GM12801 (cell line): ENCODE results near the gene TNFRSF9.

Experiments
- TF ChIP-seq, protein P1 (sequence below): IDR thresholded peaks from one replicate; pipeline ENCODE4 v1.5.1; 2011; ENCODE audit warnings: control low read depth; ENCODE audit not compliant: insufficient read length; ENCODE audit errors: extremely low read depth

The TNFRSF9 gene

DNA sequence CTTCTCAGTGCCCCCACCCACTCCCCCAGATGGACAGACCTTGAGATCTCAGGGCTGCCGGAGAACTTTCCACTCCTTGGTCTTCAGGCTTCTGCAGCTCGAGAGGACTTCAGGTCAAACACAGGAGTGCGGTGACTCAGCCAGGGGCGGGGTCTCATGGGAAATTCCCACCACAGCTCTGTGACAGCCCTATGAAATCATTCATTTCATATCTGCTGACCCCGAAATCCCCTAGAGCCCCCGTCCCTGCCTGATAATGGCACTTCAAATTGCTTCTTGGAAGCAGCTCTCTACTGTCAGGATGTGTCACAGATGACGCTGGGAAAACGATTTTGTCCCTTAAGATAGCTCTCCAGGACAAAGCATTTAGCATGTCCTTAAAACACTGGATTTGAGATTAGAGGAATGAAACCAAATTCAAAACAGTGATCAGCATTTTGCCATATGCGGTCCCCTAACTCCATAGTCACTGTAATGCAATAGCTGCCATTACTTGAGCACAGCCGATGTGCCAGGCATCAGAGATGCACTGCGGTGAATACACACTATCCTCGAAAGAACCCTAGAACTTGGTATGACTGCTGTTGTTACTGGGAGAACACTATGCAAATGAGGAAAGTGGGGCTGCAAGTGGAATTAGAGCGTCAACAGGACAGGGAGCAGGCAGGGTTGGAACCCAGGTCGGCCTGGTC lies at the start of gene TNFRSF9:
TSS of gene TNFRSF9 (minus strand) at position 95 of the 692 bp plus-strand sequence. CDS start 845 bp downstream, outside the sequence.
- TF ChIP-seq, protein P1, sequence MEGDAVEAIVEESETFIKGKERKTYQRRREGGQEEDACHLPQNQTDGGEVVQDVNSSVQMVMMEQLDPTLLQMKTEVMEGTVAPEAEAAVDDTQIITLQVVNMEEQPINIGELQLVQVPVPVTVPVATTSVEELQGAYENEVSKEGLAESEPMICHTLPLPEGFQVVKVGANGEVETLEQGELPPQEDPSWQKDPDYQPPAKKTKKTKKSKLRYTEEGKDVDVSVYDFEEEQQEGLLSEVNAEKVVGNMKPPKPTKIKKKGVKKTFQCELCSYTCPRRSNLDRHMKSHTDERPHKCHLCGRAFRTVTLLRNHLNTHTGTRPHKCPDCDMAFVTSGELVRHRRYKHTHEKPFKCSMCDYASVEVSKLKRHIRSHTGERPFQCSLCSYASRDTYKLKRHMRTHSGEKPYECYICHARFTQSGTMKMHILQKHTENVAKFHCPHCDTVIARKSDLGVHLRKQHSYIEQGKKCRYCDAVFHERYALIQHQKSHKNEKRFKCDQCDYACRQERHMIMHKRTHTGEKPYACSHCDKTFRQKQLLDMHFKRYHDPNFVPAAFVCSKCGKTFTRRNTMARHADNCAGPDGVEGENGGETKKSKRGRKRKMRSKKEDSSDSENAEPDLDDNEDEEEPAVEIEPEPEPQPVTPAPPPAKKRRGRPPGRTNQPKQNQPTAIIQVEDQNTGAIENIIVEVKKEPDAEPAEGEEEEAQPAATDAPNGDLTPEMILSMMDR = no peak

DNA sequence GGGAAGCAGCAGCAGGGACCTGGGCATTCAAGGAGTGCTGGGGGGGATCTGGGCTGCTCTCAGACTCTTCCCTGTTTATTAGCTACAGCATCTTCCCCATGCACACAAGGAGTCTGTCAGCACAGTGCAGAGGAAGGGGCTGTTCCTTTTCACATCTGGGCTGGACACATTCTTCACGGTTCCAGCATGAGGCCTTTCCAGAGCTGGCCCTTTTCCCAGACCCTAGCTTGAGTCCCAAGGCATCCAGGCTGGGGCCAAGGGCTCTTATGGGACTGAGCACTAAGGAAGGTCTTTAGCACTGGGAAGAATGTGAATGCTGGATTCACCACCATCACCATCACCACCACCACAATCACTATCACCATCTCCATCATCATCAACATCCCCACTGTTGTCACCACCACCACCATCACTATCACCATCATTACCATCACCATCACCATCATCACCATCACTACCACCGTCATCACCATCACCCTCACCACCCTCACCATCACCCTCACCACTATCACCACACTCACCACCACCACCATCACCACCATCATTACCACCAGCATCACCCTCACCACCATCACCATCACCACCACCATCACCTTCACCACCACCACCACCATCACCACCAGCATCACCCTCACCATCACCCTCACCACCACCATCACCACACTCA lies 49.3 kb upstream of the TNFRSF9 start:
- TF ChIP-seq, protein P1 = no peak

DNA sequence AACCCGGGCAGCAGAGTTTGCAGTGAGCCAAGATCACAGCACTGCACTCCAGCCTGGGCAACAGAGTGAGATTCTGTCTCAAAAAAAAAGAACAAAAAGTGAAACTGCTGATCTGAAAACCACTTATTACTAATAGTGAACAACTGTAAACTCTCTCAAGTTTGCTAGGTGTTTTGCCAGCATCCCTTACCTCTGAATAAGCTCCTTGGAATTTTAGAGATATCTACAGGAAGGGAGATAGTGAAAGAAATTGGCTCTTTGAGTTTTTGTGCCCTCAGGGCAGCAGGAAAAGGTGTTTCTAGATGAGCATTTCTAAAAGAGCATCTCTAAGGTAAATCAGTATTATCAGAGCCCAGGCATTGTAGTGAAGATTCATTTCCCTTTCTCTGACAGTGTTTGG lies 47.9 kb upstream of the TNFRSF9 start:
- TF ChIP-seq, protein P1 = no peak

DNA sequence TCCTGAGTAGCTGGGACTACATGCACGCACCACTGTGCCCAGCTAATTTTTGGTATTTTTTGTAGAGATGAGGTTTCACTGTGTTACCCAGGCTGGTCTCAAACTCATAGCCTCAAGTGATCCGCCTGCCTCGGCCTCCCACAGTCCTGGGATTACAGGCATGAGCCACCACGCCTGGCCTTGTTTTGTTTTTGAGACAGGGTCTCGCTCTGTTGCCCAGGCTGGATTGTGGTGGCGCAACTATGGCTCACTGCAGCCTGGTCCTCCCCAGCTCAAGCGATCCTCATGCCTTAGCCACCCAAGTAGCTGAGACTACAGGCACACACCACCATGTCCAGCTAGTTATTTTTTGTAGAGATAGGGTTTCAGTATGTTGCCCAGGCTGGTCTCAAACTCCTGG lies 46.9 kb upstream of the TNFRSF9 start:
- TF ChIP-seq, protein P1 = no peak

DNA sequence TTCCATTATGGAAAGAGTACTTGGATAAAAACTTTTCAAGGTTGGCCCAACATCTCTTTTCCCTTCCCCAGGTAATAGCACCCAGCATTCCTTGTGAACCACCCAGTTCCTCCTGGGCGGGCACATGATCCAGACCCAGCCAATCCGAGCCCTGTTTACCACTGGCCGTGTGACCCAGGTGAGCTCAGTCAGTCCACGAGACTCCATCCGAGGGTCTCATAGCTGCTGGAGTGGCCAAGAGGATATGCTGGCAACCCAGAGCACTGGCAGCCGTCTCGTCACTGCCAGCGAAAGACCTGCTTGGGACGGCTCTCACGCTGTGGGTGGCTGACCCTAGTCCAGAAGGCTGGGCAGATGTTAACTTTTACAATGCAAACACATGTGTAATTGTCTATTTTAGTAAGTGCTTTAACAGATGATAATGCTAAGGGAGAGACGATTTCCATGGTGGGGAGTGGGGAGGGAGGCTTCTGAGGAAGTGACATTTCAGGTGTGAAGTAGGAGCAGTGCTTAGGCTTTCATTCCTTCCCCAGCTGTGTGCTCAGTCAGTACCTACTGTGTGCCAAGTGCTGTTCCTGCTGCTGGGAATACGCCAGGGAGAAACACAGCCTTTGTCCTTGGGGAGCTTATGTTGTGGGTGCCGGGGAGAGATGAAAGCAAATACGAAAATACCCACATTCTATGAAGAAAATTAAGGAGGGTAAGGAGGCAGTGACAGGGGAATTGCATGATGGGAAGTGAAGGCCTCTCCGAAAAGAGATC lies 45.4 kb upstream of the TNFRSF9 start:
- TF ChIP-seq, protein P1 = no peak

DNA sequence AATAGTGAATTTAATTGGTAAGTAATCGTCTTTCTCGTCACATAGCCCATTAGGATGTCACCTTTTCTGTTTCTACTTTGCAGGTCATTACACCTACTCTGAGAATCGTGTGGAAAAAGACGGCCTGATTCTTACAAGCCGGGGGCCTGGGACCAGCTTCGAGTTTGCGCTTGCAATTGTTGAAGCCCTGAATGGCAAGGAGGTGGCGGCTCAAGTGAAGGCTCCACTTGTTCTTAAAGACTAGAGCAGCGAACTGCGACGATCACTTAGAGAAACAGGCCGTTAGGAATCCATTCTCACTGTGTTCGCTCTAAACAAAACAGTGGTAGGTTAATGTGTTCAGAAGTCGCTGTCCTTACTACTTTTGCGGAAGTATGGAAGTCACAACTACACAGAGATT lies 44.2 kb upstream of the TNFRSF9 start:
- TF ChIP-seq, protein P1 = no peak

DNA sequence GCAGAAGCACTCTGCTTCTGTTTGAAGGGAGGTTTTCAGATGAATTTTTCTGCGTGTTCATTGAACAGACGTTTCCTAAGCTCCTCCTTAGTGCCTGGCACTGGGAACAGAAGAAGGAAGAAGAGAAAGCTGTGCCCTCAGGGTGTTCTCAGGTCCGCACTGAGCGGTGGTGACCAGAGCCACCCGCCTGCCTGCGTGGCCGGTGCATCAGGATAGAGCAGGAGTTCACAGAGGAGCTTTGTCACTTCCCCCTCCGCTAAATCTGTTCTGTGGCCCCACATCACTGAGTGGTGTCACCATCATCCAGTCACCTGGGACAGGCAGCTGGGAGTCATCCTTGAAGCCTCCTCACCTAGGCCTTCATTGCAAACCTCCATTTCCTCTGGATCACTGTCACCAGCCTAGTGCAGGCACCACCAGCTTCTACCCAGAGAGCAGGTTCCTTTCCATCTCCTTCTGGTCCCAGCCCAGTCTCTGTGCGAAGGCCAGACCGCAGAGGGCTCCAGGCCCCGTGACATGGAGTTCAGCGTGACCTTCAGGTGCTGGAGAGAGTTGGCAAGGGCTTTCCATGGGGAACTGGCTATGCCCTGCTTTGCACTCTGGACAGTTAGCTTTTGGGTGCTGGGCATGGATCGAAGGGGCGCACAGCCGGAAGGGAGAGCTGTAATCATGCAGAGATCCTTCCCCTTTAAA lies 42.6 kb upstream of the TNFRSF9 start:
- TF ChIP-seq, protein P1 = no peak
